GM12878 (cell line): ENCODE measurements around the gene BPTF.

ENCODE experiments used
- CBX3 ChIP-seq: fragments of 200-600 bp; sonication (generic); IDR thresholded peaks from 2 replicates; pipeline ENCODE4 v1.6.1; 2016; ENCODE audit warnings: low read depth, borderline replicate concordance
- CHD2 ChIP-seq: IDR thresholded peaks from 2 replicates; pipeline ENCODE4 v1.6.1; 2011; ENCODE audit warnings: low read depth, low read length, improper control_type of control experiment, borderline replicate concordance
- CTCF ChIP-seq, 3 experiments: IDR thresholded peaks in 2 of 3; conservative IDR thresholded peaks in 1 of 3; 2 replicates each; pipeline ENCODE4 v1.5.1; 2011; ENCODE audit warnings: low read depth in 3 of 3, low read length in 3 of 3, mild to moderate bottlenecking in 3 of 3, control low read depth in 2 of 3, moderate library complexity in 2 of 3, inconsistent platforms in 1 of 3, mixed read lengths in 1 of 3; ENCODE audit not compliant: control insufficient read depth in 2 of 3, insufficient read depth in 1 of 3; ENCODE audit errors: extremely low read depth in 1 of 3
- IRF5 ChIP-seq: fragments of 450-650 bp; IDR thresholded peaks from 2 replicates; pipeline ENCODE4 v1.6.1; 2017; ENCODE audit warnings: borderline replicate concordance
- MYC ChIP-seq: IDR thresholded peaks from 2 replicates; pipeline ENCODE4 v1.6.1; 2011; ENCODE audit warnings: mild to moderate bottlenecking, low read length, moderate library complexity, inconsistent platforms; ENCODE audit not compliant: insufficient read depth, insufficient replicate concordance, insufficient read length, severe bottlenecking
- RB1 ChIP-seq: fragments of 450-650 bp; formaldehyde crosslinking; IDR thresholded peaks from 2 replicates; pipeline ENCODE4 v1.6.1; 2017; ENCODE audit warnings: mild to moderate bottlenecking, borderline replicate concordance
- REST ChIP-seq: IDR thresholded peaks from 2 replicates; pipeline ENCODE4 v1.6.1; 2012; ENCODE audit warnings: mild to moderate bottlenecking, low read depth, low read length
- SRF ChIP-seq, 2 experiments: IDR thresholded peaks; 2 replicates each; pipeline ENCODE4 v1.6.1; 2011; ENCODE audit warnings: low read depth in 2 of 2, low read length in 2 of 2, mild to moderate bottlenecking in 1 of 2, moderate library complexity in 1 of 2
- USF2 ChIP-seq: IDR thresholded peaks from 2 replicates; pipeline ENCODE4 v1.6.1; 2011; ENCODE audit warnings: low read depth, low read length, improper control_type of control experiment, borderline replicate concordance

GRCh38 chr17:67842648-67843047 lies 17.3 kb downstream of the BPTF start:
- no peak for TF ChIP-seq RB1
- no peak for TF ChIP-seq IRF5
- no peak for TF ChIP-seq CTCF (IDR thresholded peaks at IDR 0.05 in 2 of 3, conservative IDR thresholded peaks at IDR 0.05 in 1 of 3; ENCODE audit: control insufficient read depth in 2 of 3, extremely low read depth in 1 of 3, insufficient read depth in 1 of 3, low read depth in 3 of 3, low read length in 3 of 3)
- no peak for TF ChIP-seq MYC
- TF ChIP-seq USF2, result no peak
- no peak for TF ChIP-seq SRF (IDR thresholded peaks at IDR 0.05; ENCODE audit: low read depth in 2 of 2, low read length in 2 of 2)
- no peak for TF ChIP-seq CHD2
- no peak for TF ChIP-seq CBX3
- TF ChIP-seq REST, result no peak
